AG04450 (cell line): ENCODE measurements around the gene MED14. TPM values are rescaled to one million over a fixed set of nuclear protein-coding genes. Genes with fewer than 3 reads are reported as not detected.
"Not testable (repeated sequence)": the region's sequence is repeated elsewhere in the genome, so short reads cannot be mapped to it uniquely, and the experiment has no call there.

Source experiments
- CTCF ChIA-PET: fragments of 300-600, 350-600 bp; formaldehyde crosslinking; extraction: SDS; loops from one replicate; lab custom pipeline; 2022; ENCODE audit warnings: antibody characterized with exemption, inconsistent platforms; lab: Charles Lee
- POLR2A ChIA-PET: fragments of 350-600 bp; formaldehyde crosslinking; extraction: SDS; loops from one replicate; lab custom pipeline; 2021; ENCODE audit warnings: antibody characterized with exemption, inconsistent platforms; lab: Yijun Ruan, JAX
- DNase-seq: peaks from one replicate; pipeline ENCODE4 v3.0.0-alpha.2; 2011; ENCODE audit warnings: low read depth, low spot score
- H3K27ac ChIP-seq: one replicate; pipeline ENCODE4 v1.5.1; 2012; ENCODE audit warnings: low read depth, low read length, control low read depth
- H3K27me3 ChIP-seq: one replicate; pipeline ENCODE4 v1.6.0; 2012; ENCODE audit warnings: low read length; ENCODE audit not compliant: control insufficient read depth, insufficient read depth
- H3K4me3 ChIP-seq: 2 replicates; pipeline ENCODE4 v1.5.1; 2011; ENCODE audit warnings: mild to moderate bottlenecking, low read depth, low read length, control low read depth
- H3K9me3 ChIP-seq: 2 replicates; pipeline ENCODE4 v1.5.1; 2012; ENCODE audit warnings: low read length; ENCODE audit not compliant: control insufficient read depth, insufficient read depth
- CTCF ChIP-seq: IDR thresholded peaks from 2 replicates; pipeline ENCODE4 v1.5.1; 2011; ENCODE audit warnings: low read depth, low read length, control low read depth, inconsistent platforms
- polyA minus RNA-seq: library from RNA; depleted of rRNA, polyadenylated mRNA; stranded (reverse); fragments of >200 nt; gene quantifications from 2 replicates; pipeline ENCODE4 v1.2.3, GENCODE V29; 2011; rRNA and poly(A)+ RNA removed
- polyA plus RNA-seq: library from polyadenylated mRNA; depleted of rRNA; stranded (reverse); fragments of >200 nt; gene quantifications from 2 replicates; pipeline ENCODE4 v1.2.3, GENCODE V29; 2011; rRNA removed

MED14 gene
- polyA plus RNA-seq: 52.8 and 53.3 TPM in 2 replicates
- polyA minus RNA-seq: 61.8 and 76.4 TPM in 2 replicates

GRCh38 chrX:40735325-40736169 is at the start of gene MED14:
Gene MED14 (minus strand): TSS chrX:40735542. CDS start chrX:40735412, 130 bp downstream.
- peak within 1 kb of the TSS; percentile 71 for H3K4me3 ChIP-seq
- peak within 1 kb of the TSS; percentile 98 for H3K27ac ChIP-seq
- CTCF ChIA-PET: interaction anchor here (1.2 kb wide), 1 partner anchor 84 kb away, joined by 6 read pairs; no protein-coding TSS in a partner anchor
- POLR2A ChIA-PET: interaction anchor here (0.7 kb wide), 1 partner anchor 350 kb away, joined by 4 read pairs; no protein-coding TSS in a partner anchor
- peak; percentile 56 for TF ChIP-seq CTCF
- H3K9me3 ChIP-seq: no peaks in the 10 kb centered on the region
- DNase-seq: peak; percentile 54
- no peaks in the 10 kb centered on the region for H3K27me3 ChIP-seq

- Histone ChIP-seq H3K27me3 (no peaks in the 10 kb centered on the region), H3K27ac (no peak overlapping the region), H3K4me3 (no peak overlapping the region), H3K9me3 (no peaks in the 10 kb centered on the region)
- no peak for TF ChIP-seq CTCF
- DNase-seq: no peak
- ChIA-PET POLR2A (no interaction called here), CTCF (no interaction called here)
Measured at GRCh38 chrX:40784516-40785151, 49.3 kb upstream of the MED14 start.

GRCh38 chrX:40782644-40783259 is 47.4 kb upstream of the MED14 start:
- H3K27me3 ChIP-seq, H3K4me3 ChIP-seq, DNase-seq, H3K9me3 ChIP-seq, POLR2A ChIA-PET, H3K27ac ChIP-seq: not testable (repeated sequence)
- CTCF ChIA-PET: interaction anchor here (0.9 kb wide), 1 partner anchor 132 kb away, joined by 4 read pairs; no protein-coding TSS in a partner anchor

- no peak for TF ChIP-seq CTCF
- ChIA-PET CTCF (no interaction called here), POLR2A (no interaction called here)
- H3K27me3 ChIP-seq: no peaks in the 10 kb centered on the region
- no peaks in the 10 kb centered on the region for H3K9me3 ChIP-seq
- H3K4me3 ChIP-seq: no peak overlapping the region
- DNase-seq: no peak
- no peak overlapping the region for H3K27ac ChIP-seq
Measured at GRCh38 chrX:40780951-40781350, 45.6 kb upstream of the MED14 start.

- CTCF ChIA-PET: no interaction called here
- no peak for DNase-seq
- H3K27ac ChIP-seq: no peak overlapping the region
- H3K4me3 ChIP-seq: no peak overlapping the region
- POLR2A ChIA-PET: no interaction called here
- TF ChIP-seq CTCF: no peak
- no peaks in the 10 kb centered on the region for H3K9me3 ChIP-seq
- H3K27me3 ChIP-seq: no peaks in the 10 kb centered on the region
Measured at GRCh38 chrX:40780082-40780481, 44.7 kb upstream of the MED14 start.
